ENCODE results near the gene MAB21L4. TPM values are rescaled to one million over a fixed set of nuclear protein-coding genes. Genes with fewer than 3 reads are reported as not detected.

The MAB21L4 gene
- total RNA-seq, 1 experiment from 2014 or later = not detected

DNA sequence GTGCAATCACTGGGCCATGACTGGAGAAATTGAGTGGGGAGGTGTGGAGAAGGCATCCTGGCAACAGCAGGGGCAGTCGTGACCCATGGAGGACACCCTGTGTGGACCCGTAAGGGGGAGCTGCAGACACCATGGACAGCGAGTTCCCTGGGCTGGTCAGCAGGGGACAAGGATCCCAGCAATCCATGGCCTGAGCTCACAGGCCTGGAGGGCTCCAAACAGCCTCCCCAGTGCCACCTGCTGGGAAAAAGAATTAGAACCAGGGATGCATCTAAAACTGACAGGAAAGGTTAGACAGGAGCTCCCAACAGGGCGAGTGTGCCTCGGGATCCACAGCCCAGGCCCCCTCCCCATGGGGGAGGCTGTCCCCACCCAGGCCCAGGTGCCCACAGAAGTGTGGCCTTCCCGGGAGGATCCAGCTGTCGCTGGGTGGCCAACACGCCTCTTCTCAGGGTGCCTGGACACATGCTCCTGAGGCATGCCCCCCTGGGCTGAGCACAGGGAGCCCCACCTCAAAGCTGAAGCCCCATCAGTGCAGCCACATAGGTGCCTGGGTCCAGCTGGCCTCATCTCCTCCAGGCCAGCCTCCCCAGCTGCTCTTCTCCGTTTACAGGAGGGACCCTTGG is 55.4 kb downstream of the MAB21L4 start (continued):
- TF ChIP-seq, protein P1, sequence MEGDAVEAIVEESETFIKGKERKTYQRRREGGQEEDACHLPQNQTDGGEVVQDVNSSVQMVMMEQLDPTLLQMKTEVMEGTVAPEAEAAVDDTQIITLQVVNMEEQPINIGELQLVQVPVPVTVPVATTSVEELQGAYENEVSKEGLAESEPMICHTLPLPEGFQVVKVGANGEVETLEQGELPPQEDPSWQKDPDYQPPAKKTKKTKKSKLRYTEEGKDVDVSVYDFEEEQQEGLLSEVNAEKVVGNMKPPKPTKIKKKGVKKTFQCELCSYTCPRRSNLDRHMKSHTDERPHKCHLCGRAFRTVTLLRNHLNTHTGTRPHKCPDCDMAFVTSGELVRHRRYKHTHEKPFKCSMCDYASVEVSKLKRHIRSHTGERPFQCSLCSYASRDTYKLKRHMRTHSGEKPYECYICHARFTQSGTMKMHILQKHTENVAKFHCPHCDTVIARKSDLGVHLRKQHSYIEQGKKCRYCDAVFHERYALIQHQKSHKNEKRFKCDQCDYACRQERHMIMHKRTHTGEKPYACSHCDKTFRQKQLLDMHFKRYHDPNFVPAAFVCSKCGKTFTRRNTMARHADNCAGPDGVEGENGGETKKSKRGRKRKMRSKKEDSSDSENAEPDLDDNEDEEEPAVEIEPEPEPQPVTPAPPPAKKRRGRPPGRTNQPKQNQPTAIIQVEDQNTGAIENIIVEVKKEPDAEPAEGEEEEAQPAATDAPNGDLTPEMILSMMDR (IDR thresholded peaks at IDR 0.05 in 2 of 3, conservative IDR thresholded peaks at IDR 0.05 in 1 of 3; ENCODE audit: borderline replicate concordance in 1 of 3, insufficient read depth in 1 of 3, low read depth in 2 of 3, low read length in 2 of 3) = peak; percentile 63 to 93 (median 78)
- TF ChIP-seq EZH2 (IDR thresholded peaks at IDR 0.05) = no peak
- TF ChIP-seq RAD21 (IDR thresholded peaks at IDR 0.05; ENCODE audit: low read depth) = peak; percentile 85

- BruUV-seq (replicated peaks) = no TSS peak
- intact Hi-C loops (cut with micrococcal nuclease) = loop anchor here (1.0 to 10.0 kb wide), 3 partner anchors 29 to 327 kb away; no protein-coding TSS in a partner anchor
- Histone ChIP-seq H3K9me3 (ENCODE audit: control insufficient read depth in 1 of 2, insufficient read depth in 1 of 2, low read depth in 1 of 2, low read length in 2 of 2) (no peaks in the 10 kb centered on the region), H4K20me1 (ENCODE audit: insufficient read depth) (no peaks in the 10 kb centered on the region), H3K4me1 (ENCODE audit: control insufficient read depth in 1 of 2, insufficient read depth in 2 of 2, low read length in 2 of 2) (no peaks in the 10 kb centered on the region), H3K36me3 (ENCODE audit: control insufficient read depth in 1 of 2, insufficient read depth in 2 of 2, low read length in 2 of 2) (no peaks in the 10 kb centered on the region), H3K27me3 (ENCODE audit: insufficient read depth, low read length) (0 out of 2 replicates have a peak, but pooled peaks cover 2% of the 10 kb centered on the region), H3K79me2 (ENCODE audit: insufficient read depth, low read length) (no peaks in the 10 kb centered on the region), H3K4me3 (replicated peaks in 1 of 2; ENCODE audit: low read depth in 1 of 2, low read length in 2 of 2) (no peak overlapping the region), H3K4me2 (ENCODE audit: low read length) (no peak overlapping the region), H3K9ac (ENCODE audit: low read length) (no peak overlapping the region), H2AFZ (ENCODE audit: low read depth, low read length, poor library complexity, severe bottlenecking) (no peak overlapping the region), H3K27ac (ENCODE audit: low read depth, low read length) (no peak overlapping the region), H3K9me2 (ENCODE audit: insufficient read depth) (no peaks in the 10 kb centered on the region)
- no peak for DNase-seq (ENCODE audit: low read depth, low spot score)
- ATAC-seq = no peak
- ChIA-PET POLR2A (no interaction called here), RAD21 (ENCODE audit: low non-redundant PET in 1 of 2, low total read pairs in 2 of 2, uncharacterized antibody in 2 of 2, unreplicated experiment in 2 of 2) (interaction anchor here (1.2 to 1.5 kb wide), 2 partner anchors 29 kb away, joined by 5 to 7 read pairs; no protein-coding TSS in a partner anchor), CTCF (interaction anchor here (1.0 to 1.7 kb wide), 15 partner anchors 12 to 345 kb away, joined by 3 to 17 read pairs (median 4); partner anchors contain the start of genes CAPN10, PASK and PPP1R7)
- TF ChIP-seq, protein P2, sequence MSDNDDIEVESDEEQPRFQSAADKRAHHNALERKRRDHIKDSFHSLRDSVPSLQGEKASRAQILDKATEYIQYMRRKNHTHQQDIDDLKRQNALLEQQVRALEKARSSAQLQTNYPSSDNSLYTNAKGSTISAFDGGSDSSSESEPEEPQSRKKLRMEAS (IDR thresholded peaks at IDR 0.05) = no peak
- TF ChIP-seq, protein P1 (IDR thresholded peaks at IDR 0.05 in 2 of 3, conservative IDR thresholded peaks at IDR 0.05 in 1 of 3; ENCODE audit: borderline replicate concordance in 1 of 3, insufficient read depth in 1 of 3, low read depth in 2 of 3, low read length in 2 of 3) = no peak
- TF ChIP-seq TCF7L2 (IDR thresholded peaks at IDR 0.05; ENCODE audit: borderline replicate concordance, extremely low read depth, insufficient read depth, insufficient read length) = no peak
- TF ChIP-seq JUND (IDR thresholded peaks at IDR 0.05) = no peak
- TF ChIP-seq ZNF274 (IDR thresholded peaks at IDR 0.05; ENCODE audit: low read depth, low read length) = no peak
- TF ChIP-seq ZFX (IDR thresholded peaks at IDR 0.05) = no peak
- TF ChIP-seq FOSL1 (IDR thresholded peaks at IDR 0.05; ENCODE audit: low read depth) = no peak
- TF ChIP-seq SIN3A (IDR thresholded peaks at IDR 0.05; ENCODE audit: low read depth) = no peak
- TF ChIP-seq, protein P3, sequence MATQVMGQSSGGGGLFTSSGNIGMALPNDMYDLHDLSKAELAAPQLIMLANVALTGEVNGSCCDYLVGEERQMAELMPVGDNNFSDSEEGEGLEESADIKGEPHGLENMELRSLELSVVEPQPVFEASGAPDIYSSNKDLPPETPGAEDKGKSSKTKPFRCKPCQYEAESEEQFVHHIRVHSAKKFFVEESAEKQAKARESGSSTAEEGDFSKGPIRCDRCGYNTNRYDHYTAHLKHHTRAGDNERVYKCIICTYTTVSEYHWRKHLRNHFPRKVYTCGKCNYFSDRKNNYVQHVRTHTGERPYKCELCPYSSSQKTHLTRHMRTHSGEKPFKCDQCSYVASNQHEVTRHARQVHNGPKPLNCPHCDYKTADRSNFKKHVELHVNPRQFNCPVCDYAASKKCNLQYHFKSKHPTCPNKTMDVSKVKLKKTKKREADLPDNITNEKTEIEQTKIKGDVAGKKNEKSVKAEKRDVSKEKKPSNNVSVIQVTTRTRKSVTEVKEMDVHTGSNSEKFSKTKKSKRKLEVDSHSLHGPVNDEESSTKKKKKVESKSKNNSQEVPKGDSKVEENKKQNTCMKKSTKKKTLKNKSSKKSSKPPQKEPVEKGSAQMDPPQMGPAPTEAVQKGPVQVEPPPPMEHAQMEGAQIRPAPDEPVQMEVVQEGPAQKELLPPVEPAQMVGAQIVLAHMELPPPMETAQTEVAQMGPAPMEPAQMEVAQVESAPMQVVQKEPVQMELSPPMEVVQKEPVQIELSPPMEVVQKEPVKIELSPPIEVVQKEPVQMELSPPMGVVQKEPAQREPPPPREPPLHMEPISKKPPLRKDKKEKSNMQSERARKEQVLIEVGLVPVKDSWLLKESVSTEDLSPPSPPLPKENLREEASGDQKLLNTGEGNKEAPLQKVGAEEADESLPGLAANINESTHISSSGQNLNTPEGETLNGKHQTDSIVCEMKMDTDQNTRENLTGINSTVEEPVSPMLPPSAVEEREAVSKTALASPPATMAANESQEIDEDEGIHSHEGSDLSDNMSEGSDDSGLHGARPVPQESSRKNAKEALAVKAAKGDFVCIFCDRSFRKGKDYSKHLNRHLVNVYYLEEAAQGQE (IDR thresholded peaks at IDR 0.05; ENCODE audit: low read depth) = no peak
- TF ChIP-seq YY1 (IDR thresholded peaks at IDR 0.05; ENCODE audit: extremely low read depth, insufficient replicate concordance, low read depth, low read length) = no peak
- no peak for TF ChIP-seq EZH2phosphoT487 (IDR thresholded peaks at IDR 0.05; ENCODE audit: borderline replicate concordance)
These were observed 56.5 kb downstream of the MAB21L4 start for GRCh38 chr2:240839152-240840143.
